Spleen (tissue), 11 donors: ENCODE data around the gene KMT2E. TPM values are rescaled to one million over a fixed set of nuclear protein-coding genes. Genes with fewer than 3 reads are reported as not detected.
A peak's percentile ranks its signal among the peaks of the same experiment; 100 is the strongest.
"Not testable (repeated sequence)": the region's sequence is repeated elsewhere in the genome, so short reads cannot be mapped to it uniquely, and the experiment has no call there.

Experiments used
- DNase-seq: peaks from one replicate; pipeline ENCODE4 v3.0.0-alpha.2; 2020
- H3K27ac ChIP-seq, 8 donors: fragments of 200-600 bp; sonication (generic) in 7 of 8; 1 replicate in 4 of 8; 2 replicates in 4 of 8; pipeline versions ENCODE4 v1.5.0 to v1.8.0; 2016 to 2021; ENCODE audit warnings: inconsistent platforms in 4 of 8, mild to moderate bottlenecking in 4 of 8, moderate library complexity in 1 of 8
- H3K27me3 ChIP-seq, 7 donors: fragments of 200-600 bp; sonication (generic) in 6 of 7; replicated peaks in 1 of 7; 1 replicate in 4 of 7; 2 replicates in 3 of 7; pipeline versions ENCODE4 v1.5.0 to v1.8.0; 2016 to 2021; ENCODE audit warnings: inconsistent platforms in 3 of 7, mild to moderate bottlenecking in 1 of 7
- H3K36me3 ChIP-seq, 6 donors: fragments of 200-600 bp; sonication (generic) in 5 of 6; 1 replicate in 4 of 6; 2 replicates in 2 of 6; pipeline versions ENCODE4 v1.5.0 to v1.8.0; 2016 to 2021; ENCODE audit warnings: inconsistent platforms in 2 of 6
- H3K4me1 ChIP-seq, 6 donors: fragments of 200-600 bp; sonication (generic) in 5 of 6; 1 replicate in 3 of 6; 2 replicates in 3 of 6; pipeline versions ENCODE4 v1.5.0 to v1.8.0; 2016 to 2021; ENCODE audit warnings: inconsistent platforms in 3 of 6
- H3K4me3 ChIP-seq, 8 donors: fragments of 200-600 bp; sonication (generic) in 7 of 8; 1 replicate in 4 of 8; 2 replicates in 4 of 8; pipeline versions ENCODE4 v1.5.0 to v1.8.0; 2016 to 2021; ENCODE audit warnings: inconsistent platforms in 4 of 8, mild to moderate bottlenecking in 4 of 8, moderate library complexity in 2 of 8
- H3K9me3 ChIP-seq, 8 donors: fragments of 200-600 bp; sonication (generic) in 7 of 8; 1 replicate in 4 of 8; 2 replicates in 4 of 8; pipeline versions ENCODE4 v1.5.0 to v1.8.0; 2016 to 2021; ENCODE audit warnings: inconsistent platforms in 4 of 8
- CTCF ChIP-seq, 11 experiments: fragments of 200-600 bp in 7 of 11; fragments of 450-650 bp in 4 of 11; sonication (generic) in 4 of 11; IDR thresholded peaks in 8 of 11; conservative IDR thresholded peaks in 3 of 11; 1 replicate in 7 of 11; 2 replicates in 4 of 11; pipeline versions ENCODE4 v1.4.0 to v1.8.0; 2016 to 2021; ENCODE audit warnings: antibody characterized with exemption in 11 of 11, inconsistent platforms in 4 of 11, mild to moderate bottlenecking in 1 of 11
- POLR2A ChIP-seq, 3 donors: fragments of 450-650 bp; IDR thresholded peaks; one replicate each; pipeline ENCODE4 v1.5.1; 2017; ENCODE audit warnings: antibody characterized with exemption in 3 of 3, mild to moderate bottlenecking in 1 of 3
- POLR2AphosphoS5 ChIP-seq, 3 donors: sonication (generic); formaldehyde crosslinking; IDR thresholded peaks; one replicate each; pipeline ENCODE4 v1.5.1; 2017; ENCODE audit warnings: antibody characterized with exemption in 3 of 3
- WGBS, 5 donors: extraction: QIAGEN DNeasy Blood & Tissue Kit in 3 of 5; methylation state at CpG; one replicate each; pipeline versions ENCODE4 v1.1.5 to v1.1.7; 2013 to 2018; 5-methylcytosine and 5-hydroxymethylcytosine counted together
- intact Hi-C: fragments of 100-400 bp; cut with DNase I; formaldehyde crosslinking; loops from one replicate; pipeline ENCODE4 v1.15.0; 2023; ENCODE audit warnings: low total_unique reads
- polyA plus RNA-seq, 3 donors: library from polyadenylated mRNA; stranded (reverse); fragments of 200-250 nt; gene quantifications; one replicate each; pipeline ENCODE4 v1.2.1, GENCODE V29; 2013
- total RNA-seq, 7 donors: library from RNA; depleted of rRNA in 3 of 7; stranded (reverse); fragments of >200 nt in 3 of 7; fragmentation: NEBNext Ultra II Directional in 4 of 7; extraction: Animal tissue kit (Norgen Biotek cat#: 25700) in 4 of 7; gene quantifications; one replicate each; pipeline versions ENCODE4 v1.1.0 to v1.2.1, GENCODE V29; 2016 to 2021
- donor health status: healthy with polysubstance abuse.
- donor health status: DM: no; HTN: no; CAD: no; lungs with moderate emphysema.
- donor health status: DM: no; HTN: no; CAD: no.
- donor health status: Bipolar disorder and iron deficiency.
- donor health status: healthy.
- donor health status: DM: no; HTN: no; CAD: no.
- donor health status: DM: yes; HTN: yes; CAD: no.

The KMT2E gene
- total and polyA plus RNA-seq, 10 donors, result 11.5 to 215 (median 137) TPM

- H3K27me3 ChIP-seq, result no peaks in the 10 kb centered on the region
- H3K9me3 ChIP-seq, result no peaks in the 10 kb centered on the region
- intact Hi-C loops, result no loop called here
- H3K36me3 ChIP-seq, result peaks cover 0 to 52% (median 0%) of the 10 kb centered on the region in 6 donors
- H3K27ac ChIP-seq, result peak overlapping the region in 6 of 8 donors; percentile 16 to 61 (median 34)
- H3K4me1 ChIP-seq, result peaks cover 0 to 100% (median 96%) of the 10 kb centered on the region in 6 donors
- TF ChIP-seq CTCF (IDR thresholded peaks at IDR 0.05 in 8 of 11, conservative IDR thresholded peaks at IDR 0.05 in 3 of 11), result no peak
- TF ChIP-seq POLR2A (IDR thresholded peaks at IDR 0.05), result no peak
- no peak for TF ChIP-seq POLR2AphosphoS5 (IDR thresholded peaks at IDR 0.05)
- no peak for DNase-seq
- 78 to 93% (median 88%) methylated on average over 1 of the region's 1 CpG for WGBS, 5 donors
- no peak overlapping the region for H3K4me3 ChIP-seq
Measured at GRCh38 chr7:105003872-105004510, 10.0 kb upstream of the KMT2E start.

- intact Hi-C loops, H3K9me3 ChIP-seq, H3K4me3 ChIP-seq, H3K27me3 ChIP-seq, DNase-seq: not testable (repeated sequence)
- Histone ChIP-seq H3K36me3 (peaks cover 0 to 53% (median 0%) of the 10 kb centered on the region in 6 donors), H3K27ac (peak overlapping the region in 1 of 8 donors; percentile 61), H3K4me1 (peaks cover 0 to 100% (median 96%) of the 10 kb centered on the region in 6 donors)
- 78 to 92% (median 88%) methylated on average over 8 of the region's 8 CpGs for WGBS, 5 donors
Measured at GRCh38 chr7:105005006-105005405, 9.0 kb upstream of the KMT2E start.

- H3K4me3 ChIP-seq, H3K9me3 ChIP-seq, H3K27me3 ChIP-seq, intact Hi-C loops, H3K27ac ChIP-seq, DNase-seq: not testable (repeated sequence)
- WGBS, 5 donors, result 90 to 95% (median 94%) methylated on average over 12 of the region's 12 CpGs
- H3K36me3 ChIP-seq, result peaks cover 0 to 53% (median 0%) of the 10 kb centered on the region in 6 donors
- H3K4me1 ChIP-seq, result peaks cover 0 to 100% (median 96%) of the 10 kb centered on the region in 6 donors
Measured at GRCh38 chr7:105005486-105005885, 8.5 kb upstream of the KMT2E start.

- no peak for DNase-seq
Measured at GRCh38 chr7:105006367-105007136, 7.5 kb upstream of the KMT2E start.

More at GRCh38 chr7:105006367-105007136, 7.5 kb upstream of the KMT2E start:
- no peak for TF ChIP-seq POLR2A (IDR thresholded peaks at IDR 0.05)
- no peak for TF ChIP-seq CTCF (IDR thresholded peaks at IDR 0.05 in 8 of 11, conservative IDR thresholded peaks at IDR 0.05 in 3 of 11)
- TF ChIP-seq POLR2AphosphoS5 (IDR thresholded peaks at IDR 0.05), result no peak
- Histone ChIP-seq H3K27me3 (no peaks in the 10 kb centered on the region), H3K4me1 (peaks cover 0 to 100% (median 91%) of the 10 kb centered on the region in 6 donors), H3K36me3 (peaks cover 0 to 44% (median 0%) of the 10 kb centered on the region in 6 donors), H3K4me3 (no peak overlapping the region), H3K27ac (peak overlapping the region in 2 of 8 donors; percentile 10 to 47), H3K9me3 (no peaks in the 10 kb centered on the region)
- intact Hi-C loops, result no loop called here
- 48 to 61% (median 56%) methylated on average over 5 of the region's 5 CpGs for WGBS, 5 donors
